Measurements from ENCODE around the gene TMEM266.

Gene TMEM266

DNA sequence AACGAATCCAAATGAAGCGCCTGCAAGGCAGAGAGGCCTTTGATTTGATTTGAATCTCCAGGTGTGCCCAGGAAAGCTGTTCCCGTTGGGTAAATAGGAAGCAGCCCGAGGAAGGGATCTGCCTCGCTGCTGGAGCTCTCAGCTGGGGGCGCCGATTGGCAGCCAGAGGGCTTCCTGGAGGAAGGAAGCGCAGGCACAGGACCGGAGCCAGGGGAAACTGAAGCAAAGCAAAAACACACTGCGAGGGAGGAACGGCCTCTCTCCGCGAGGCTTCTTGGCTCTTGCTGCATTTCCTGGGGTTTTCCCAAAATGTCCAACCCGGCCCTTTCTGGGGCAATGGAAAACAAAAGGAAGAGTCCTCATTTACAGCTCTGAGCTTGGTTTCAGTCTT is 80.3 kb downstream of the TMEM266 start:
- ATAC-seq, result no peak
- TF ChIP-seq CSDC2 (CRISPR knock-in tag; IDR thresholded peaks at IDR 0.05) (no peak), PATZ1 (CRISPR knock-in tag; IDR thresholded peaks at IDR 0.05; ENCODE audit: borderline replicate concordance) (no peak), PPARA (CRISPR knock-in tag; IDR thresholded peaks at IDR 0.05; ENCODE audit: borderline replicate concordance) (no peak), ZFP3 (CRISPR knock-in tag; IDR thresholded peaks at IDR 0.05) (no peak), BACH2 (CRISPR knock-in tag; IDR thresholded peaks at IDR 0.05; ENCODE audit: borderline replicate concordance) (no peak), OSR1 (CRISPR knock-in tag; IDR thresholded peaks at IDR 0.05) (no peak)

GRCh38 chr15:76146812-76147211 is 87.0 kb downstream of the TMEM266 start:
- no peak for ATAC-seq
- no peak for TF ChIP-seq ZFP30 (CRISPR knock-in tag; IDR thresholded peaks at IDR 0.05)
- TF ChIP-seq ZNF565 (CRISPR knock-in tag; conservative IDR thresholded peaks at IDR 0.05; ENCODE audit: low read depth), result no peak
- no peak for TF ChIP-seq CSDC2 (CRISPR knock-in tag; IDR thresholded peaks at IDR 0.05)
- TF ChIP-seq TCF4 (CRISPR knock-in tag; IDR thresholded peaks at IDR 0.05; ENCODE audit: borderline replicate concordance), result no peak
- TF ChIP-seq TSHZ2 (CRISPR knock-in tag; IDR thresholded peaks at IDR 0.05), result no peak
- TF ChIP-seq, protein P1, sequence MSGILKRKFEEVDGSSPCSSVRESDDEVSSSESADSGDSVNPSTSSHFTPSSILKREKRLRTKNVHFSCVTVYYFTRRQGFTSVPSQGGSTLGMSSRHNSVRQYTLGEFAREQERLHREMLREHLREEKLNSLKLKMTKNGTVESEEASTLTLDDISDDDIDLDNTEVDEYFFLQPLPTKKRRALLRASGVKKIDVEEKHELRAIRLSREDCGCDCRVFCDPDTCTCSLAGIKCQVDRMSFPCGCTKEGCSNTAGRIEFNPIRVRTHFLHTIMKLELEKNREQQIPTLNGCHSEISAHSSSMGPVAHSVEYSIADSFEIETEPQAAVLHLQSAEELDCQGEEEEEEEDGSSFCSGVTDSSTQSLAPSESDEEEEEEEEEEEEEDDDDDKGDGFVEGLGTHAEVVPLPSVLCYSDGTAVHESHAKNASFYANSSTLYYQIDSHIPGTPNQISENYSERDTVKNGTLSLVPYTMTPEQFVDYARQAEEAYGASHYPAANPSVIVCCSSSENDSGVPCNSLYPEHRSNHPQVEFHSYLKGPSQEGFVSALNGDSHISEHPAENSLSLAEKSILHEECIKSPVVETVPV (CRISPR knock-in tag; IDR thresholded peaks at IDR 0.05), result no peak
- no peak for TF ChIP-seq PATZ1 (CRISPR knock-in tag; IDR thresholded peaks at IDR 0.05; ENCODE audit: borderline replicate concordance)
- TF ChIP-seq ARNTL (CRISPR knock-in tag; IDR thresholded peaks at IDR 0.05; ENCODE audit: borderline replicate concordance, low read depth), result no peak
- no peak for TF ChIP-seq RARB (CRISPR knock-in tag; IDR thresholded peaks at IDR 0.05)
- TF ChIP-seq SNAI2 (CRISPR knock-in tag; IDR thresholded peaks at IDR 0.05), result no peak
- no peak for TF ChIP-seq ZNF70 (CRISPR knock-in tag; IDR thresholded peaks at IDR 0.05)
- TF ChIP-seq ZC3H10 (CRISPR knock-in tag; IDR thresholded peaks at IDR 0.05), result no peak
- no peak for TF ChIP-seq GLIS3 (CRISPR knock-in tag; IDR thresholded peaks at IDR 0.05)
- no peak for TF ChIP-seq ZFP3 (CRISPR knock-in tag; IDR thresholded peaks at IDR 0.05)
- TF ChIP-seq, protein P2, sequence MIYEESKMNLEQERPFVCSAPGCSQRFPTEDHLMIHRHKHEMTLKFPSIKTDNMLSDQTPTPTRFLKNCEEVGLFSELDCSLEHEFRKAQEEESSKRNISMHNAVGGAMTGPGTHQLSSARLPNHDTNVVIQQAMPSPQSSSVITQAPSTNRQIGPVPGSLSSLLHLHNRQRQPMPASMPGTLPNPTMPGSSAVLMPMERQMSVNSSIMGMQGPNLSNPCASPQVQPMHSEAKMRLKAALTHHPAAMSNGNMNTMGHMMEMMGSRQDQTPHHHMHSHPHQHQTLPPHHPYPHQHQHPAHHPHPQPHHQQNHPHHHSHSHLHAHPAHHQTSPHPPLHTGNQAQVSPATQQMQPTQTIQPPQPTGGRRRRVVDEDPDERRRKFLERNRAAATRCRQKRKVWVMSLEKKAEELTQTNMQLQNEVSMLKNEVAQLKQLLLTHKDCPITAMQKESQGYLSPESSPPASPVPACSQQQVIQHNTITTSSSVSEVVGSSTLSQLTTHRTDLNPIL (CRISPR knock-in tag; IDR thresholded peaks at IDR 0.05; ENCODE audit: low read depth), result no peak

- peak; percentile 84 for ATAC-seq
- TF ChIP-seq ZFP30 (CRISPR knock-in tag; IDR thresholded peaks at IDR 0.05) (no peak), BACH2 (CRISPR knock-in tag; IDR thresholded peaks at IDR 0.05; ENCODE audit: borderline replicate concordance) (no peak), CSDC2 (CRISPR knock-in tag; IDR thresholded peaks at IDR 0.05) (no peak), ZNF8 (CRISPR knock-in tag; IDR thresholded peaks at IDR 0.05) (no peak), ZNF565 (CRISPR knock-in tag; conservative IDR thresholded peaks at IDR 0.05; ENCODE audit: low read depth) (no peak), TOX (CRISPR knock-in tag; IDR thresholded peaks at IDR 0.05; ENCODE audit: borderline replicate concordance) (no peak), ARNTL (CRISPR knock-in tag; IDR thresholded peaks at IDR 0.05; ENCODE audit: borderline replicate concordance, low read depth) (no peak), GLIS3 (CRISPR knock-in tag; IDR thresholded peaks at IDR 0.05) (no peak), SNAI2 (CRISPR knock-in tag; IDR thresholded peaks at IDR 0.05) (no peak)
Observed at GRCh38 chr15:76147906-76148570, 88.3 kb downstream of the TMEM266 start.
